ENCODE data around the gene KRT82. TPM values are rescaled to one million over a fixed set of nuclear protein-coding genes. Genes with fewer than 3 reads are reported as not detected.
A peak's percentile ranks its signal among the peaks of the same experiment; 100 is the strongest.

The KRT82 gene
- total and polyA plus RNA-seq, 4 experiments from 2014 or later = not detected

DNA sequence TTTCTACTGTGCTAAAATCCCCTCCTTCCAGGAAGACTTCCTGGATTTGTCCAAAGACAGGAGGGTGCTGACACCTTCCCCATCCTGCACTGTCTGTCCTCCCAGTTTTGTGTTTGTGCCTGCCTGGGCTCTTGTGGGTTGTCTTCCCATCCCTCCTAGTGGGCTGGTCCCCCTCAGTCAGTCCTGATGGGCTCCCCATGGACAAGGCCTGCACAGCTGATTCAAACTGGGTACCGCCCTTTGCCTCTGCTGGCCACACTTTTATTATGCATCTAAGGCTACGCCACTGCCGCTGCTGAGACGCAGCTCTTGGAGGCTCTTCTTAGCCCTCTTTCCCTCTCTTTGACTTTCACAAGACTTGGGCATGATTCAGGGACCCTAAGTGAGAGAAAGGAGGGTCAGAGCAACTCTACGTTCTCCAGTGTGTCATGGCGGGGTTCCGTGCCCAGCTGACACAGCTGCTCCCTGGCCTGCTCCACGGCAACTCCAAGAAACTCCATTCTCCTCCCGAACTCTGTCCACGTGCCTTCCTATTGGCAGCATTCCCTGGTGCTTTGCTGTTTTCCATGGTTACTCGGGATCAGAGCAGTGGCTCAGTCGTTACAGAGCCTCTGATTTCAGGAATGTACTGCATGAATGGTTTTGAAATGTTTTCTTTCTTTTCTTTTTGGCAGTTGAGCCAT, 35.1 kb downstream of the KRT82 start:
- Histone ChIP-seq H3K27ac (ENCODE audit: low read depth, low read length) (no peak overlapping the region), H3K27me3 (ENCODE audit: insufficient read depth, low read length) (no peaks in the 10 kb centered on the region), H3K4me3 (ENCODE audit: low read length in 2 of 2) (no peak overlapping the region), H3K9me3 (ENCODE audit: control insufficient read depth in 1 of 2, low read length in 2 of 2) (no peaks in the 10 kb centered on the region), H3K36me3 (ENCODE audit: insufficient read depth, low read length) (no peaks in the 10 kb centered on the region), H3K4me1 (ENCODE audit: insufficient read depth, low read length) (no peaks in the 10 kb centered on the region)
- Mint-ChIP-seq H3K27ac (peak overlapping the region in 1 of 7 donors; percentile 73), H3K27me3 (peaks cover 7 to 17% of the 10 kb centered on the region in 2 donors), H3K4me3 (no peak overlapping the region), H3K9me3 (peaks cover 0 to 9% (median 0%) of the 10 kb centered on the region in 8 donors), H3K36me3 (no peaks in the 10 kb centered on the region), H3K4me1 (no peaks in the 10 kb centered on the region)
- DNase-seq = no peak
- intact Hi-C loops (cut with micrococcal nuclease) = loop anchor here (5.0 kb wide), 1 partner anchor 216 kb away; no protein-coding TSS in a partner anchor
- POLR2A ChIA-PET (ENCODE audit: partially characterized antibody) = interaction anchor here (0.7 kb wide), 1 partner anchor 10 kb away, joined by 3 read pairs; no protein-coding TSS in a partner anchor
- CTCF ChIA-PET (ENCODE audit: partially characterized antibody) = interaction anchor here (1.3 to 4.4 kb wide), 4 partner anchors 10 to 508 kb away, joined by 3 to 51 read pairs (median 6); no protein-coding TSS in a partner anchor

DNA sequence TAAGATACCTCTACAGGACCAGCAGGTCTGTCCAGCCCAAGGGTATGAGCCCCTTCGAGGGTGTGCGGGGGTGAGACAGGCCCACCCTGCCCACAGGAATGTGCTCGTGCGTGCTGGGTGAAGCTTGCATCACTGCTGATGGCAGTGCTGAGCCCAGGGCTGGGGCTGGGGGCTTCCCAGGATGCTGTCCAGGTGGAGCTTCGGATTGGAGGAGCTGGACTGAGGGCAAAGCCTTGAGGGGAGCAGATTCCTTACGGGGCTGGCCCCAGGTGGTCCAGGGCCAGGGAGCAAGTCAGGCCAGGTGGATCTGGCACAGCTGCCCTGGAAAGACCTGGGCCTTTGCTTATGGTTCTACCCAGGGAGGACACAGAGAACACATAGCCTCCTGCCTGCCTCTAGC, 36.3 kb downstream of the KRT82 start:
- no peaks in the 10 kb centered on the region for H3K36me3 ChIP-seq (ENCODE audit: insufficient read depth, low read length)
- no peak overlapping the region for H3K4me3 ChIP-seq (ENCODE audit: low read length in 2 of 2)
- no peaks in the 10 kb centered on the region for H3K4me1 ChIP-seq (ENCODE audit: insufficient read depth, low read length)
- H3K27ac Mint-ChIP-seq = no peak overlapping the region
- POLR2A ChIA-PET (ENCODE audit: partially characterized antibody) = no interaction called here
- CTCF ChIA-PET (ENCODE audit: partially characterized antibody) = interaction anchor here (0.7 to 2.0 kb wide), 4 partner anchors 8 to 511 kb away, joined by 3 to 6 read pairs (median 3); no protein-coding TSS in a partner anchor
- H3K27me3 Mint-ChIP-seq = peaks cover 7 to 17% of the 10 kb centered on the region in 2 donors
- no peak overlapping the region for H3K27ac ChIP-seq (ENCODE audit: low read depth, low read length)
- DNase-seq = no peak
- no peaks in the 10 kb centered on the region for H3K4me1 Mint-ChIP-seq
- peaks cover 0 to 9% (median 0%) of the 10 kb centered on the region in 8 donors for H3K9me3 Mint-ChIP-seq
- H3K4me3 Mint-ChIP-seq = no peak overlapping the region
- H3K36me3 Mint-ChIP-seq = no peaks in the 10 kb centered on the region
- intact Hi-C loops (cut with micrococcal nuclease) = loop anchor here (5.0 kb wide), 1 partner anchor 217 kb away; no protein-coding TSS in a partner anchor
- H3K27me3 ChIP-seq (ENCODE audit: insufficient read depth, low read length) = no peaks in the 10 kb centered on the region
- H3K9me3 ChIP-seq (ENCODE audit: control insufficient read depth in 1 of 2, low read length in 2 of 2) = no peaks in the 10 kb centered on the region

DNA sequence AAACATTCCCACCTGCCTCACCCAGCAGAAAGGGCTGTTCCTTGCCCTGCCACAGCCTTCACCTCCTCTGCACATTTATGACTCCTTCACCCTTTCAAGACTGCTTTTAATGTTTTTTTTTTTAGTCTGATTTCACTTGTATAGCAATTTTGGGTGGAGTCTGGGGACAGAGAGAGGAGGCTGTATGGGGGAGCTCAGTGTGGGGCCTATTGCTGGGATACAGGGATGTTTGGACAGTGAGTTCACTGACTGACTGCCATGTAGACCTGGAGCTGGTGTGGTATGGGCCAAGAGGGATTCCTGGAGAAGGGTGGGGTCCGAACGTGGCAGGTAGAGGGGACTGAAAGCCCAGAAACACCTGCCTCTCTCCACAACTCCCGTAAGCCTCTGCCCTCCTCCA, 36.9 kb downstream of the KRT82 start:
- intact Hi-C loops (cut with micrococcal nuclease) = no loop called here
- H3K27ac ChIP-seq (ENCODE audit: low read depth, low read length) = no peak overlapping the region
- DNase-seq = no peak
- no peak overlapping the region for H3K27ac Mint-ChIP-seq
- no peaks in the 10 kb centered on the region for H3K4me1 ChIP-seq (ENCODE audit: insufficient read depth, low read length)
- ChIA-PET CTCF (ENCODE audit: partially characterized antibody) (interaction anchor here (0.7 to 2.0 kb wide), 4 partner anchors 9 to 511 kb away, joined by 3 to 6 read pairs (median 3); no protein-coding TSS in a partner anchor), POLR2A (ENCODE audit: partially characterized antibody) (no interaction called here)
- H3K4me1 Mint-ChIP-seq = no peaks in the 10 kb centered on the region
- H3K27me3 ChIP-seq (ENCODE audit: insufficient read depth, low read length) = no peaks in the 10 kb centered on the region
- no peaks in the 10 kb centered on the region for H3K36me3 Mint-ChIP-seq
- H3K4me3 Mint-ChIP-seq = no peak overlapping the region
- H3K9me3 ChIP-seq (ENCODE audit: control insufficient read depth in 1 of 2, low read length in 2 of 2) = no peaks in the 10 kb centered on the region
- no peaks in the 10 kb centered on the region for H3K36me3 ChIP-seq (ENCODE audit: insufficient read depth, low read length)
- no peak overlapping the region for H3K4me3 ChIP-seq (ENCODE audit: low read length in 2 of 2)
- H3K9me3 Mint-ChIP-seq = peaks cover 0 to 7% (median 0%) of the 10 kb centered on the region in 8 donors
- H3K27me3 Mint-ChIP-seq = peaks cover 7 to 18% of the 10 kb centered on the region in 2 donors

DNA sequence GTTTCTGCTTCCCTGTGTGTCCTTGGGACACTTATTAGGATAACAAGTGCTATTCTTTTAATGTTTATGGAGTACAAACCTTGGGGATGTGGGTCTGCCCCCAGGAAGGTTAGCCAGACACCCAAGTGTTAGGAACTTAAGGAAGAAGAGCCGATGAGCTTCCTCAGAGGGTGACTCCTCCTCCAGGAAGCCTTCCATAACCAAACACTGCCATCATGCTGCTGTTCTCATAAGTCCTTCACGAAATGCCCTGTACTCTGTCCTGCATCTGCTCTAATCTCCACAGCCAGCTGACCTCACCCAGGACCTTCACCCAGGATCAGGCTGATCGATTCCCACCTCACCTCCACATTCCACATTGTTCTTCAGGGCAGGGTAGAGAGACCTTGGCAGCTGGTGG, 37.6 kb downstream of the KRT82 start:
- Mint-ChIP-seq H3K27ac (no peak overlapping the region), H3K27me3 (peaks cover 7 to 21% of the 10 kb centered on the region in 2 donors), H3K36me3 (no peaks in the 10 kb centered on the region), H3K4me1 (no peaks in the 10 kb centered on the region), H3K9me3 (peaks cover 0 to under 1% (median 0%) of the 10 kb centered on the region in 8 donors), H3K4me3 (no peak overlapping the region)
- no peak for DNase-seq
- H3K4me3 ChIP-seq (ENCODE audit: low read length in 2 of 2) = no peak overlapping the region
- H3K4me1 ChIP-seq (ENCODE audit: insufficient read depth, low read length) = no peaks in the 10 kb centered on the region
- H3K9me3 ChIP-seq (ENCODE audit: control insufficient read depth in 1 of 2, low read length in 2 of 2) = no peaks in the 10 kb centered on the region
- no peaks in the 10 kb centered on the region for H3K27me3 ChIP-seq (ENCODE audit: insufficient read depth, low read length)
- POLR2A ChIA-PET (ENCODE audit: partially characterized antibody) = no interaction called here
- no peak overlapping the region for H3K27ac ChIP-seq (ENCODE audit: low read depth, low read length)
- intact Hi-C loops (cut with micrococcal nuclease) = no loop called here
- CTCF ChIA-PET (ENCODE audit: partially characterized antibody) = interaction anchor here (1.7 to 2.0 kb wide), 3 partner anchors 40 to 513 kb away, joined by 3 to 6 read pairs (median 5); no protein-coding TSS in a partner anchor
- H3K36me3 ChIP-seq (ENCODE audit: insufficient read depth, low read length) = no peaks in the 10 kb centered on the region

DNA sequence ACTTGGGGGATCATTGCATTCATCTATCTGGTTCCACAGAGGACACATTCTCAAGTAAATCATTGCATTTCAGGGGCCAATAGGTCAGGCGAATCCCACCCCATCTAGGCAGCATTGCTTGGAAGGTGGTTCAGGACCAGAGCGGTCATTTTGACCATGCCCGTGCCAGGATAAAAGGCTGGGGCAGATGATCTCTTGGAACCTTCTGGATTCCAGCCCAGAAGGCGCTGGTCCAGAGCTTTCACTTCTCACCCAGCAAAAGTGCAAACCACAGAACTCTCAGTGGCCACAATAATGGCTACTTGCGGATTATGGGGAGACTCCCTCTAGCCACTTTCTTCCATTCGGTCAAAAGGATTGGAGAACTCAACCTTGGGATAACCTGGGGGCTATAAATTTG, 38.3 kb downstream of the KRT82 start:
- no peaks in the 10 kb centered on the region for H3K36me3 ChIP-seq (ENCODE audit: insufficient read depth, low read length)
- CTCF ChIA-PET (ENCODE audit: partially characterized antibody) = interaction anchor here (1.7 kb wide), 2 partner anchors 40 to 514 kb away, joined by 3 to 5 read pairs; no protein-coding TSS in a partner anchor
- H3K27ac ChIP-seq (ENCODE audit: low read depth, low read length) = no peak overlapping the region
- intact Hi-C loops (cut with micrococcal nuclease) = no loop called here
- no peaks in the 10 kb centered on the region for H3K27me3 ChIP-seq (ENCODE audit: insufficient read depth, low read length)
- H3K4me1 Mint-ChIP-seq = no peaks in the 10 kb centered on the region
- no peak for DNase-seq
- no peak overlapping the region for H3K4me3 Mint-ChIP-seq
- no peaks in the 10 kb centered on the region for H3K36me3 Mint-ChIP-seq
- POLR2A ChIA-PET (ENCODE audit: partially characterized antibody) = no interaction called here
- H3K9me3 ChIP-seq (ENCODE audit: control insufficient read depth in 1 of 2, low read length in 2 of 2) = no peaks in the 10 kb centered on the region
- H3K27me3 Mint-ChIP-seq = peaks cover 7 to 21% of the 10 kb centered on the region in 2 donors
- no peak overlapping the region for H3K27ac Mint-ChIP-seq
- no peaks in the 10 kb centered on the region for H3K9me3 Mint-ChIP-seq
- no peak overlapping the region for H3K4me3 ChIP-seq (ENCODE audit: low read length in 2 of 2)
- H3K4me1 ChIP-seq (ENCODE audit: insufficient read depth, low read length) = no peaks in the 10 kb centered on the region

DNA sequence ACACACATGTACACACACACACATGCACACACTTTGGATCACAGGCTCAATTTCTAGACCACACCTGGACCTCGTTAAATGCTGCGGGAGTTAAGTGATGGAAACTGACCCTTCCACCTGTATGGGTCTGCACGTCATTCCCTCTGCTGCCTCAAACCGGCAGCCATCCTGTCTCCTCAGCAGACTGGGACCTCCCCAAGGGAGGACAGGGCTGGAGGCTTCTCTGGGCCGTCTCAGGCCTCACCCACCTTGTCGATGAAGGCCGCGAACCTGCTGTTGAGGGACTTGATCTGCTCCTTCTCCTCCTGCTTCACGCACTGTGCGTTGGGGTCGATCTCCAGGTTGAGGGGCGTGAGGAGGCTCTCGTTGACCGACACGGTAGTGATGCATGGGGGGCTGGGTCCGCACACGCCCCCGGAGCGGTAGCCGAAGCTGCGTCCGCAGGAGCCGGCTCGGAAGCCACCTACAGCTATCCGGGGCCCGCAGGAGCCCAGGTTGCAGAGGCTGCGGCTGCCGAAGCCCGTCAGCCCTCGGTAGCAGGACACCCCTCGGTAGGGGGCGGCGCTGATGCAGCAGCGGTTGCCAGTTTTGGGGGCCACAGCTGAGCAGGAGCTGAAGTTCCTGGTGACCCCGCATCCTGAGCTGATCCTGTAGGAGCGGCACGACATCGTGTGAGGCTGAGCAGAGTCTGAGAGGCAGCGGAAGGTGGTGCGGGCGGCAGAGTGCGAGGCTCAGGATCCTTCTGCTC, 39.2 kb downstream of the KRT82 start, which contains the start of gene KRT85:
KRT85 (minus strand) TSS at position 744 of the 748 bp plus-strand sequence; CDS start at position 668, 76 bp downstream.
- intact Hi-C loops (cut with micrococcal nuclease) = no loop called here
- H3K27ac Mint-ChIP-seq = no peak within 1 kb of the TSS
- no peak within 1 kb of the TSS for H3K27ac ChIP-seq (ENCODE audit: low read depth, low read length)
- no peaks in the 10 kb centered on the region for H3K4me1 ChIP-seq (ENCODE audit: insufficient read depth, low read length)
- no peak within 1 kb of the TSS for H3K4me3 Mint-ChIP-seq
- no peaks in the 10 kb centered on the region for H3K9me3 ChIP-seq (ENCODE audit: control insufficient read depth in 1 of 2, low read length in 2 of 2)
- H3K27me3 Mint-ChIP-seq = peaks cover 7 to 21% of the 10 kb centered on the region in 2 donors
- H3K4me3 ChIP-seq (ENCODE audit: low read length in 2 of 2) = no peak within 1 kb of the TSS
- POLR2A ChIA-PET (ENCODE audit: partially characterized antibody) = no interaction called here
- no peaks in the 10 kb centered on the region for H3K36me3 ChIP-seq (ENCODE audit: insufficient read depth, low read length)
- no peak for DNase-seq
- CTCF ChIA-PET (ENCODE audit: partially characterized antibody) = interaction anchor here (1.7 kb wide), 2 partner anchors 39 to 515 kb away, joined by 3 to 5 read pairs; no protein-coding TSS in a partner anchor
- H3K36me3 Mint-ChIP-seq = no peaks in the 10 kb centered on the region
- H3K9me3 Mint-ChIP-seq = no peaks in the 10 kb centered on the region
- H3K27me3 ChIP-seq (ENCODE audit: insufficient read depth, low read length) = no peaks in the 10 kb centered on the region
- no peaks in the 10 kb centered on the region for H3K4me1 Mint-ChIP-seq

DNA sequence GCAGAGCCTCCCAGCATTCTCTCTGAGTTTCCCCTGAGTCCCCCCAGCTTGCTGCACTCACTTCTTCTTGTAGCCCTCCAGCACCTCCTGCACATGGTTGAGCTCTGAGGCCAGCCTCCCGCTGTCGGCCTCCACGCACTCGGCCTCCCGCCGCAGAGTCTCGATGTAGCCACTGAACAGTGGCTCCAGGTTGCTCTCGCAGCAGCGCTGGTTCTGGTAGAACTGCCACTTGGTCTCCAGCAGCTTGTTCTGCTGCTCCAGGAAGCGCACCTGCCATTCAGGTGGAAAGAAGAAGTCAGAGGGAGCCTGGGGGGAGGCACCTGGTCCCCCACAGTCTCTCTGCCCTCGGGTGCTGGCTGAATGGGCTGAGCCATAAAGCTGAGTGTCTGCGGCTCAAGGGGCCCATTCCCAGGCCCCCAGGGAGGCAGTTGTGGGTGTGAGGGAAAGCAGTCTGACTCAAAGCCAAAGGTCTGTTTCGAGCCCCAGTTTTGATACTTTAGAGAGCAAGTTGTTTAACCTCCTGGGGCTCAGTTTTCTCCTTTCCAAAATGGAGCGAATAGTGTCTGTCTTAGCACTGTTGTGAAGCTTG, 41.1 kb downstream of the KRT82 start:
- Histone ChIP-seq H3K36me3 (ENCODE audit: insufficient read depth, low read length) (no peaks in the 10 kb centered on the region), H3K4me3 (ENCODE audit: low read length in 2 of 2) (no peak overlapping the region), H3K27me3 (ENCODE audit: insufficient read depth, low read length) (no peaks in the 10 kb centered on the region), H3K27ac (ENCODE audit: low read depth, low read length) (no peak overlapping the region), H3K9me3 (ENCODE audit: control insufficient read depth in 1 of 2, low read length in 2 of 2) (no peaks in the 10 kb centered on the region), H3K4me1 (ENCODE audit: insufficient read depth, low read length) (no peaks in the 10 kb centered on the region)
- Mint-ChIP-seq H3K27me3 (peaks cover 3 to 12% of the 10 kb centered on the region in 2 donors), H3K36me3 (no peaks in the 10 kb centered on the region), H3K27ac (no peak overlapping the region), H3K4me3 (no peak overlapping the region), H3K9me3 (no peaks in the 10 kb centered on the region), H3K4me1 (peaks cover 0 to 2% (median 0%) of the 10 kb centered on the region in 4 donors)
- intact Hi-C loops (cut with micrococcal nuclease) = no loop called here
- DNase-seq = no peak
- ChIA-PET POLR2A (ENCODE audit: partially characterized antibody) (no interaction called here), CTCF (ENCODE audit: partially characterized antibody) (no interaction called here)

Measured in CD4-positive, alpha-beta memory T cell (primary cell).